ENCODE results near the gene PSMB7.

DNA sequence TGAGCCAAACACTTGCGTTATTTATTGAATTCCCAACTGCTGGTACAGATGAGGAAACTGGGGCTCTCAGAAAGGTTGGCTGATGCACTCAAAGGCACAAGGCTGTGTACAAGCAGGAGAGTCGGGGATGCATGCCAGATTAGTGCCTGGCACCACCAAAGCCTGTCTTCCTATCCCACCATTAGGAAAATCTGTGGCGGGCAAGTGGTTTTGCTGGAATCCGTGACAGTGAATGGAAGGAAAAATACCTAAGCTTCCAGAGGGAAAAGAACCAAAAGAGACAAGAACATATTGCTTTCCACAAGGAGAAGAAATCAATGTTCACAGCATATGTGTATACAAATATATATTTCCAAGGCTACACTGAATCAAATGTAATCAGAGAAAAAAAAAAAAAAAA is 51.1 kb downstream of the PSMB7 start:
- TF ChIP-seq, protein P1, sequence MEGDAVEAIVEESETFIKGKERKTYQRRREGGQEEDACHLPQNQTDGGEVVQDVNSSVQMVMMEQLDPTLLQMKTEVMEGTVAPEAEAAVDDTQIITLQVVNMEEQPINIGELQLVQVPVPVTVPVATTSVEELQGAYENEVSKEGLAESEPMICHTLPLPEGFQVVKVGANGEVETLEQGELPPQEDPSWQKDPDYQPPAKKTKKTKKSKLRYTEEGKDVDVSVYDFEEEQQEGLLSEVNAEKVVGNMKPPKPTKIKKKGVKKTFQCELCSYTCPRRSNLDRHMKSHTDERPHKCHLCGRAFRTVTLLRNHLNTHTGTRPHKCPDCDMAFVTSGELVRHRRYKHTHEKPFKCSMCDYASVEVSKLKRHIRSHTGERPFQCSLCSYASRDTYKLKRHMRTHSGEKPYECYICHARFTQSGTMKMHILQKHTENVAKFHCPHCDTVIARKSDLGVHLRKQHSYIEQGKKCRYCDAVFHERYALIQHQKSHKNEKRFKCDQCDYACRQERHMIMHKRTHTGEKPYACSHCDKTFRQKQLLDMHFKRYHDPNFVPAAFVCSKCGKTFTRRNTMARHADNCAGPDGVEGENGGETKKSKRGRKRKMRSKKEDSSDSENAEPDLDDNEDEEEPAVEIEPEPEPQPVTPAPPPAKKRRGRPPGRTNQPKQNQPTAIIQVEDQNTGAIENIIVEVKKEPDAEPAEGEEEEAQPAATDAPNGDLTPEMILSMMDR (IDR thresholded peaks at IDR 0.05): no peak
- no peak for TF ChIP-seq POLR2A (IDR thresholded peaks at IDR 0.05)
- TF ChIP-seq EP300 (IDR thresholded peaks at IDR 0.05): no peak
